ENCODE measurements around the gene AFF2. TPM values are rescaled to one million over a fixed set of nuclear protein-coding genes. Genes with fewer than 3 reads are reported as not detected.

AFF2 gene
- total RNA-seq, 4 donors from 2014 or later: 0.27 to 0.32 TPM; not detected in 2

DNA sequence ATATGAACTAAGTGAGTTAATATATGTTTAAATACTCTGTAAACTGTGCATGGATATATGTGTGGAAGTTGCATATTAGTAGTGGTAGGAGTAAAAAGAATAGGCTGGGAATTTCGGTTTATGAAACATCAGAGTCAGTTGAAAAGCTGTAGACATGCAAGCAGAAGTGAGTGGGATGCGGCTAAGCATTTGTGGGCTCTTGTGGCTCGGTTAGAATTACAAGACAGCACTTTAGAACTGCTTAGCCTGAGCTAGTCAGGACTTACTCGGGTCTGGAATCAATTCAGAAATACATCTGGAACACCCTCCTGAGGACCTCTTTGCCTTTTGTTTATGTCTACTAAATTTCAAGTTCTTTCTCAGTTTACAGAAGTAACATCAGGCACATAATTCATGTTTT is 93.6 kb downstream of the AFF2 start:
- TF ChIP-seq EP300 (IDR thresholded peaks at IDR 0.05; ENCODE audit: low read depth) (no peak), POLR2A (IDR thresholded peaks at IDR 0.05) (no peak), POLR2AphosphoS5 (IDR thresholded peaks at IDR 0.05) (no peak)
- TF ChIP-seq, protein P1, sequence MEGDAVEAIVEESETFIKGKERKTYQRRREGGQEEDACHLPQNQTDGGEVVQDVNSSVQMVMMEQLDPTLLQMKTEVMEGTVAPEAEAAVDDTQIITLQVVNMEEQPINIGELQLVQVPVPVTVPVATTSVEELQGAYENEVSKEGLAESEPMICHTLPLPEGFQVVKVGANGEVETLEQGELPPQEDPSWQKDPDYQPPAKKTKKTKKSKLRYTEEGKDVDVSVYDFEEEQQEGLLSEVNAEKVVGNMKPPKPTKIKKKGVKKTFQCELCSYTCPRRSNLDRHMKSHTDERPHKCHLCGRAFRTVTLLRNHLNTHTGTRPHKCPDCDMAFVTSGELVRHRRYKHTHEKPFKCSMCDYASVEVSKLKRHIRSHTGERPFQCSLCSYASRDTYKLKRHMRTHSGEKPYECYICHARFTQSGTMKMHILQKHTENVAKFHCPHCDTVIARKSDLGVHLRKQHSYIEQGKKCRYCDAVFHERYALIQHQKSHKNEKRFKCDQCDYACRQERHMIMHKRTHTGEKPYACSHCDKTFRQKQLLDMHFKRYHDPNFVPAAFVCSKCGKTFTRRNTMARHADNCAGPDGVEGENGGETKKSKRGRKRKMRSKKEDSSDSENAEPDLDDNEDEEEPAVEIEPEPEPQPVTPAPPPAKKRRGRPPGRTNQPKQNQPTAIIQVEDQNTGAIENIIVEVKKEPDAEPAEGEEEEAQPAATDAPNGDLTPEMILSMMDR (IDR thresholded peaks at IDR 0.05): no peak
- Histone ChIP-seq H3K4me1 (no peaks in the 10 kb centered on the region), H3K27ac (no peak overlapping the region), H3K9me3 (no peaks in the 10 kb centered on the region), H3K36me3 (no peaks in the 10 kb centered on the region), H3K4me3 (no peak overlapping the region), H3K27me3 (no peaks in the 10 kb centered on the region)
- DNase-seq: no peak
- 37 to 50% methylated on average over 4 of the region's 4 CpGs for WGBS, 2 donors (ENCODE audit: low coverage in 1 of 2)
- intact Hi-C loops (cut with DNase I; ENCODE audit: low total_unique reads): no loop called here
- in situ Hi-C loops (cut with MboI; ENCODE audit: low pct_ligation_motif_present in 1 of 4, low pct_unique_long_range_greater_than_20kb in 1 of 4, low sequenced_read_pairs in 3 of 4): no loop called here

DNA sequence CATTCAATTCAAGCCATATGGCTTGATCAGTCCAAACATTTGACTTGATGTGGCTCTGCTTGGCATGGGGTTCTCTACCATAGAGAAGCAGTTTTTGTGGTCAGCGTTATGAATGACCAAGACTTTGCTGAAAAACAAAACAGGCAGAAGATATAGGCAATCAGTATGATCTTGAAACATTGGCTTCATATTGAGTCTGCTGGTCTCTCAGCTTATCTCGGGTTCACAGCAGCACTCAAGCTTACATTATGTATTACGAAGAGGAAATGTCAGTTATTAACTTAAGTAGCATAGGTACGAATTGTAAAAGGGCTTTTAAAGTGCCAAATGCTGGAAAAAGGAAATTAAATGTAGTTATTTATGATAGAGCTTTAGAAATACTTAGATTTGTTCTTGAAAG is 99.0 kb downstream of the AFF2 start:
- no peak overlapping the region for H3K4me3 ChIP-seq
- no peak overlapping the region for H3K27ac ChIP-seq
- 33 to 64% methylated on average over 1 to 4 of the region's 4 CpGs for WGBS, 2 donors (ENCODE audit: low coverage in 1 of 2)
- no peaks in the 10 kb centered on the region for H3K4me1 ChIP-seq
- H3K9me3 ChIP-seq: no peaks in the 10 kb centered on the region
- no peaks in the 10 kb centered on the region for H3K27me3 ChIP-seq
- in situ Hi-C loops (cut with MboI; ENCODE audit: low pct_ligation_motif_present in 1 of 4, low pct_unique_long_range_greater_than_20kb in 1 of 4, low sequenced_read_pairs in 3 of 4) (no loop called here), intact Hi-C loops (cut with DNase I; ENCODE audit: low total_unique reads) (no loop called here)
- no peaks in the 10 kb centered on the region for H3K36me3 ChIP-seq
- DNase-seq: no peak
- TF ChIP-seq POLR2A (IDR thresholded peaks at IDR 0.05): no peak
- TF ChIP-seq, protein P1 (IDR thresholded peaks at IDR 0.05): no peak
- TF ChIP-seq EP300 (IDR thresholded peaks at IDR 0.05; ENCODE audit: low read depth): no peak
- TF ChIP-seq POLR2AphosphoS5 (IDR thresholded peaks at IDR 0.05): no peak

DNA sequence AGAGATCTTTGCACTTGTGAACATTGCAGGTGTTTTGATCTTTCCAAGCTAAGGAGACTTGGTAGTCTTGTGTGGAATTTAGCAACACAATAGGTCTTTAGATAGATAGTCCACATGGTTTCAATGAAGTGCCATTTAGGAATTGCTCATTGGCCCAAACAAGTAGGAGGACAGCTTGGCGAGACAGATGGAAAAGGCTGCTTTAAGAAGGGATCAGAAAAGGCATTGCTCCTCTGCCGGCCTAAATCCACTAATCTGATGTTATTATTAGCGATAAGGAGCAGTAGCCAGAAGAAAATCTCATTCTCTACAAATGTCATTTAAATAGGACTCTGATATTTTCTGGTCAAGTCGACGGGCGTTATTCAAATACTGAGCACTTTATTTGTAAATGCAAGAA is 99.7 kb downstream of the AFF2 start:
- DNase-seq: no peak
- no peaks in the 10 kb centered on the region for H3K9me3 ChIP-seq
- WGBS, 2 donors (ENCODE audit: low coverage in 1 of 2): 57 to 77% methylated on average over 2 to 6 of the region's 6 CpGs
- no peaks in the 10 kb centered on the region for H3K4me1 ChIP-seq
- TF ChIP-seq EP300 (IDR thresholded peaks at IDR 0.05; ENCODE audit: low read depth): no peak
- no peak for TF ChIP-seq POLR2AphosphoS5 (IDR thresholded peaks at IDR 0.05)
- TF ChIP-seq, protein P1 (IDR thresholded peaks at IDR 0.05): no peak
- TF ChIP-seq POLR2A (IDR thresholded peaks at IDR 0.05): no peak
- in situ Hi-C loops (cut with MboI; ENCODE audit: low pct_ligation_motif_present in 1 of 4, low pct_unique_long_range_greater_than_20kb in 1 of 4, low sequenced_read_pairs in 3 of 4): no loop called here
- no peak overlapping the region for H3K4me3 ChIP-seq
- intact Hi-C loops (cut with DNase I; ENCODE audit: low total_unique reads): no loop called here
- no peak overlapping the region for H3K27ac ChIP-seq
- H3K27me3 ChIP-seq: no peaks in the 10 kb centered on the region
- H3K36me3 ChIP-seq: no peaks in the 10 kb centered on the region

DNA sequence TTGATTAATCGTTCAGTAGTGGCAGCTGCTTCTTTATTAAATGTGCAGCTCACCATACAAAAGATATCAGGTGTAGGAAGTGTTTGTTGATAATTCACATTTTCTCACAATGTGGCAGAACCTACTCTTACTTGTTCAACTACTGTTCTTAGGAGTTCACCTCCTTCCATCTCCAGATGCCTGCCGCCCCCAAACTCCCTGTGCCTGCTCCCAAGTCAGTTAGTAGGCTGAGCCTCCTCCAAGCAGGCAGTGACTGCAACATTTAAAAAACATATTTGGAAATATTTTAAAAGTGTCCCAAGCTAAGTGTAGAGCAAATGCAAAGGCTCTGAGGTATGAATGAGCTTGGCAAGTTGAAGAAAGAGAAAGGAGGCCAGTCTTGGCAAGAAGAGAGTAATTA is 100.2 kb downstream of the AFF2 start:
- no peak for TF ChIP-seq POLR2AphosphoS5 (IDR thresholded peaks at IDR 0.05)
- Histone ChIP-seq H3K27me3 (no peaks in the 10 kb centered on the region), H3K36me3 (no peaks in the 10 kb centered on the region), H3K9me3 (no peaks in the 10 kb centered on the region), H3K4me1 (no peaks in the 10 kb centered on the region), H3K27ac (no peak overlapping the region), H3K4me3 (no peak overlapping the region)
- intact Hi-C loops (cut with DNase I; ENCODE audit: low total_unique reads) (no loop called here), in situ Hi-C loops (cut with MboI; ENCODE audit: low pct_ligation_motif_present in 1 of 4, low pct_unique_long_range_greater_than_20kb in 1 of 4, low sequenced_read_pairs in 3 of 4) (no loop called here)
- 88% methylated on average over 2 of the region's 2 CpGs; no CpG with 5 or more reads in 1 of the 2 donors for WGBS, 2 donors (ENCODE audit: low coverage in 1 of 2)
- DNase-seq: no peak

DNA sequence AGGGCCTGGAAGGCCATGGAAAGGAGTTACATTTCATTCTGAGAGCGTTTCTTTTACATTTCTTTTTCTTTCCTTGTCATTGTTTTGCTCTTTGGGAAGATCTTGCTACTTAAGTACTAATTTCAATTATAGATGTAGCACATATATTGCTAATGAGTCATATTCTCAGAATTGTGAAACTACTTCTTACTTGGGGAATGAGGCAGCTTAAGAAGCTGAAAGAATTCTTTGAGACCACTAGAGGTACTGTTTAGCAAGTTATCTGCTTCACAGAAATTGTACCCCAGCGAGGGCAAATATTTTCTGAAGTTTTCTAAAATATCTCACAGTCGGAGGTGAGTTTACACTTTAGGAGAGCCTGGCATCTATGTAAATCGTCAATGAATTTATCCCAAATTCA is 100.6 kb downstream of the AFF2 start:
- Histone ChIP-seq H3K4me3 (no peak overlapping the region), H3K36me3 (no peaks in the 10 kb centered on the region), H3K27me3 (no peaks in the 10 kb centered on the region), H3K4me1 (no peaks in the 10 kb centered on the region), H3K9me3 (no peaks in the 10 kb centered on the region), H3K27ac (no peak overlapping the region)
- TF ChIP-seq EP300 (IDR thresholded peaks at IDR 0.05; ENCODE audit: low read depth): no peak
- TF ChIP-seq POLR2A (IDR thresholded peaks at IDR 0.05): no peak
- TF ChIP-seq, protein P1 (IDR thresholded peaks at IDR 0.05): no peak
- no peak for TF ChIP-seq POLR2AphosphoS5 (IDR thresholded peaks at IDR 0.05)
- 54 to 56% methylated on average over 3 to 4 of the region's 4 CpGs for WGBS, 2 donors (ENCODE audit: low coverage in 1 of 2)
- no peak for DNase-seq
- in situ Hi-C loops (cut with MboI; ENCODE audit: low pct_ligation_motif_present in 1 of 4, low pct_unique_long_range_greater_than_20kb in 1 of 4, low sequenced_read_pairs in 3 of 4) (no loop called here), intact Hi-C loops (cut with DNase I; ENCODE audit: low total_unique reads) (no loop called here)
